Activated CD8-positive, alpha-beta memory T cell treated with anti-CD3 and anti-CD28 coated beads, Interleukin-2, amount 50 U/mL, for 48 hours (primary cell): ENCODE data around the gene RSRC1.
"Not testable (repeated sequence)": the region's sequence is repeated elsewhere in the genome, so short reads cannot be mapped to it uniquely, and the experiment has no call there.

Source experiments
- DNase-seq: peaks from one replicate; pipeline ENCODE4 v3.0.0-alpha.2; 2020

Gene RSRC1

DNA sequence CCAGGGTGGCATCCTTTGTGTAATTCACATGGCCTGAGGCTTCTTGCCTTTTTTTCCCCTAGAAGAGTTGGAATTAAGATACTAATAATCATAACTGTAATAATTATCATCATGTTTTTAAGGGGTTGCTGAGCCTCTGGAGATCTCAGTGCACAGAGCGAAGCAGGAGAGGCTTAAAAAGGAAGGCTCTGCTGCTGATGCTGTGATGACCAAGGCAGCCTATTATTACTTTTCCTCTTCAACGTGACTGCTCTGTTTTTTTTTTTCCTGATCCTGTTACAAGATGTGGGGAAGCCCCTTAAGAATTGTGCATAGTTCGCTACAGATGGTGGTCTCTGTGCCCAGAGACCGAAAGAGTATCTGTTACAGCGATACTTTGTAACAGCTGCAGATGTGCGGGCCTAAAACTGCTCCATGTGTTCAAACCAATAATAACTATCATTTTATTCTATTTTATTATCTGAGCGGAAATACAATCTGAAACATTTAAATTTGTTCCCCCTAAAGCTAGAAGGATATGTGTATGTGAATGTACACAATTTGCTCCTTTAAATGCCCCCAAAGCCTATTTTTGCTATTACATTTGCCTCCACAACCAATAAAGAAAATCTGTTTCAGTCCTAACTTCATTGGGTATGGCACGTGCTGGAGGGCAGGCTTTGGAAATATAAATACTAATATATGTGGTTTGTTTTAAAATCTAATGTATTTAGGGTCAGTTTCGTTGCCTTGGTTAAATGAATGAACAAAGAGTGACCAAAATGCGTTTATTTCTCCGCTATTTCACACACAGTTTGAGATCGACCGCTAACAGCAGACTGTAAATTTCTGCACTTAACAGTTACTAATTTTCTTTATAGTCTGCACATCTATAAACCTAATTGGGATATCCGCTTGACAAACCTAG is 8.3 kb upstream of the RSRC1 start:
- DNase-seq, result no peak

DNA sequence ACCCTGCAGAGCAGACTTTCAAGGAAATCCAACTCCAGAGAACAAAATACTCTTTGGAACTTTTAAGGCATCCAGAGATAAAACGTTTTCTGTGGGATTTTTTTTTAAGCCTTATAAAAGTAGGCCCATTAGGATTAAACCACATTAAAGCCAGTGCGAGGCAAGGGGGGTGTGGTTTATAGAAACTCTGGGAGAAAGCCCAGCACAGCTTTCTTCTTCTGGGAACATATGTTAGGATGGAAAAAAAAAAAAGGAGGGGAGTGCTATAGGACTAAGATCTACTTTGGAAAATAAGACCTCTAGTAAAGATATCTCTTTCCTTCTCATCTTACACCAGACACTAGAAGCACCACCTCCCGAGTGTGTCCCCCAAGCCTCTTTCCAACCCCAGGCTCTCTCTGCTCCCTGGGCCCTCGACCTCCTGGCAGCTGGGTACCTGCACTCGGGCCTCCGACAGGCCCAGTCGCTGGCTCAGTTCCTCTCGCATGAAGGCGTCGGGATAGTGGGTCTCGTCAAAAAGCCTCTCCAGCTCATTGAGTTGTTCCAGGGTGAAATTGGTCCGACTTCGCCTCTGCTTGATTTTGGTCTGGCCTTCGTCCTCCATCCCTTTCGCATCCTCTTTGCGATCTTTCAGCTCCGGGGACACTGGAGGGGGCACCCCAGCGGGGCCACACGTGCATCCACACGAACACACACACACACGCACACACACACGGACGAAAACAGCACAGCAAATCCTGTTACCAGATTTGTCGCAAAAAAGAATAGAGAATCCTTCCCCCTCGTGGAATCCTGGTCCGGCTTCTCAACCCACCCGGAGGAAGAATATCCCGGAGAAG is 7.4 kb upstream of the RSRC1 start:
- DNase-seq, result no peak

DNA sequence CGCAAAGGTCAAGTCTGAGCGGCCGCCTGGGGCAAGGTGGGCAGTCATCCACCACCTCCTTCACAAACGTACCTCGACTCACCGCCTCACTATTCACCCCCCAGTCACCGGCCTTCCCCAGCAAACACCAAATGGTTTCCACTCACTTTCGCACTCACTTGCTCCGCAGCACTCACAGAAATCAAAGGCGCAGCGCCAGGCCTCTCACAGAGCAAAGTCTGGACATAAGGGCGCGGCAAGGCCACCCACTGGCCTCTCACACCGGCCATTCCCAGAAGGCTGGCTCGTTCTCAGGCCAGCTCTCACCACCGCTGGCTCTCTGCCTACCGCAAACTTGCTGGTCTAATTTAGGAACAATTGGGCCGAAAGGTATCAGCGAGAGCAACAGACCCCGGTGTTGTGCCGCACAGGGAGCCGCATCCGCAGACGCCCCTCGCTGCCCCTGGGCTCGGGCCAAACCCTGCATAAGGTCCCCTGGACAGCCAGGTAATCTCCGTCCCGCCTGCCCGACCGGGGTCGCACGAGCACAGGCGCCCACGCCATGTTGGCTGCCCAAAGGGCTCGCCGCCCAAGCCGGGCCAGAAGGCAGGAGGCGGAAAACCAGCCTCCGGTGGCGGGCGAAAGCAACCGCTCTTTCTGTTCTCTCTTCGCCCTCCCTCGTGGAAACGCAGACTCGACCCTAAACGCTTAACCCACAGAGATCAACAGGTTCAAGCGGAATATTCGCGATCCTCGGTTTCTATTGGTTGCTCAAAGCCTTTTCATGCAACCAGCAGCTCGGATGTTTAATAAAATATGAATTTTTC is 6.6 kb upstream of the RSRC1 start:
- DNase-seq, result no peak

DNA sequence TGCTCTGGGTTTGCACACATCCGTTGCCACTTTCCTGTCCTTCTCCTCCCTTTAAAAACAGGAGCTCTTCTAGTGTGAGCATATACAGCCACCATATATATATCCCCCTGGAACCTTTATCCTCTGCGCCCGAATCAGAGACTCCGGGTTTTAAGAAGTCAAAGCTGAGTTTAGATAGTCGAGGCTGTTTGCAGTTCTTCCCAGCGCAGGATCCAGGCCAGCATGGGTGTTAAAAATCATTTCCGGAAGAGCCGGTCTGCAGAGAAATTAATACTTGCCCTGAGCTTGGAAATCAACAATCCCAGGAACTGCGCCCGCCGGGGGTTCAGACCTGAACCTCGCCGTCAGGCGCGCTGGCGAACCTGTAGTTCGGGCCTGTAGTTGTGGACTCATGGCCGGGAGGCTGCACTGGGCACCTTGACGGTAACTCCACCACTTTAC is 6.0 kb upstream of the RSRC1 start:
- DNase-seq, result no peak

DNA sequence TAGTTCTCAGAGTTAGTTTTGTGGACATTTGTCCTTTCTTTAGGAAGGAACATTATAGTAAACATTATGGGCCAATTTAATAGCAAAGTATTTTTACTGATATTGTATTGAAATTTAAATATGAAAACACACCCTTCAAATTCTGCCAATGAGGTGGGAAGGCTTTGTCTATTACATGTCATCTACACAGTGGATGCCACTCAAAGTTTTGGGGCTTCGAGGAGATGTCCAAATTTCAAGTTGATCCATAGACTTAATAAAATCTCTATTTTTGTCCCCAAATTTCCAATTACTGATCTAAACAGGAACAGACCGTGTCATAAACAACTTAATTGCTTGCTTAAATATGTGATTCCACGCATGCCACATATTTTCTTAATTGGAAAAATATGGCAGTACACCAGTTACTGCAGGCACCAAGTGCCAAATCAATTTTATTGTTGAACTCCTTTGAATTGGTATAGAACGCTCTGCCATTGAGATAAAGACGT is 5.4 kb upstream of the RSRC1 start:
- DNase-seq, result no peak

DNA sequence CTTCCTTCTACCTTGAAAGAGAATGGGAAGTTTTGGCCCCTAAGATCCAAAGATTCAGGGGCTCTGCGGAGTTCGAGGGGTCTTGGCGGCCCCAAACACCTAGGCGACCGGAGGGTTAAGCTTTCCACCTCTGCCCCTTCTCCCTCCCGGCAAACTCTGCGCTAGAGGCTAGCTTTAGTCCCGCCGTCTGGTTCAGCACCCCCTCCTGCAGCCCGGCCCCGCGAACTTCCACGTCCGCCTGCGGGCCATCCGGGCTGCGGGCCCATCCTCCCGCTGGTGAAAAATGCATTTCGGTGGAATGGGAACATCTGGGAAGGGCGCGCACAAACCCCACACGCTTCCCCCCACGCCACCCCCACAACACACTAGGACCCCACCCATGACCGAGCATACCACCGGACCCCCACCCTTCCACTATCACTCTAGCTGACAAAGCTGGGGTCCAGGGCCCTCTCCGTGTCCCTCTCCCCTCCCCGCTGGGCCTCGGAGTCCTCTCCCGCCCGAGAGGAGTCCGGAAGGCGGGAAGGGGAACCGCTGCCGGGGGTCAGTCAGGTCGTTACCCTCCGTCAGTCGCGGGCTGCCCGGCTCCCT is 4.7 kb upstream of the RSRC1 start:
- DNase-seq, result no peak

DNA sequence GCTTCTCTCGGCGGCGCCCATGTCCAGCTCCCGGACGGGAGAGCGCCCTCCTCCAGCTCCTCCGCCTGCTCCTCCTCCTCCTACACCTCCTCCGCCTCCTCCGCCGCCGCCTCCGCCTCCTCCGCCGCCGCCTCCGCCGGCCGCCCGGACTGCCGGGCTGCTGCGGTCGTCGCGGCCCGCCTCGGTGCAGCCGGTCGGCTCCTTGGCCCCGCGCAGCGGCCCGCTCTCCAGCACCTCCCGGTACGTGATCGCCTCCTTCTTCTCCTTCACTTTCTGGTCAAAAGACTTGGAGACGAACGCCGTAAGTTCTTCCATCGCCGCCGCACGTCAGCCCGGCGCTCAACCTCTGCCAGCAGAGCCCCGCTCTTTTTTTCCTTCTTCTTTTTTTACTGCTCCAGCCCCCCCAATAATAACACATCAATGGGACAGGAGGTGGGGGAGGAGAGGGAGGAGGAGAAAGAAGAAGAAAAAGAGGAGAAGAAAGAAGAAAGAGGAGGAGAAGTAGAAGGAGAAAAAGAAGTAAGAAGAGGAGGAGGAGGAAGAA is 4.1 kb upstream of the RSRC1 start:
- DNase-seq, result peak; percentile 60

DNA sequence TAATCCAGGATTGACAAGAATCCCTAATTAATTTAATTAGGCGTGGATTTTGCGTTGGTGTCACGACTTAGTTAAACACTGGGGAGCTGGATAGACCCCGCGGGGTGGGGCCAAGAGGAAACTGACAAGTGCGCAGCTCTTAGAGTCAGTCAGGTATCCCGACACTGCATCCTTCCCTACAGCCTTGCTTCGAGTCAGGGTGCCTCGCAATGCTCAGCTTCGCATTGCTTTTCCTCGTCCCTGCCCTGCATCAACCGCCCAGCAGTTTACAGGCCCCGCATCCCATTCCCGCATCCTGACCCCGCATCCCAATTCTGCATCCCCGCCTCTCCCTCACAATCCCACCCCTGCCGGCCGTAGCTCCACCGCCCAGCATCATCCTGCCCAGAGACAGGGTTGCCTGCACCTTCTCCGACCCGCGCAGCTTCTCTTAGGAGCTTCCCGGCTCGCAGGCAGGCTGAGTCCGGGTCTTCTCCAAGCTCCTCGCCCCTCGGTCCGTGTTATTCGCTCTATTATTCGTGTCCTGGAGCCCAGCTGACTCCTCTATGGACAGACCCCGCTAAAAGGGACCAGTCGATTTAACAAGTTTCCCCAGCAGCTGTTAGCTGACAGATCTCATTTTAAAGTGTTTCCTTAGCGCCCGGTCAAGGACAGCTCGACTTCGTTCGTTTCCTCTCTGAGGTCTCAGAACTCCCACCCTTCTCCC is 3.0 kb upstream of the RSRC1 start:
- DNase-seq, result peak; percentile 57

DNA sequence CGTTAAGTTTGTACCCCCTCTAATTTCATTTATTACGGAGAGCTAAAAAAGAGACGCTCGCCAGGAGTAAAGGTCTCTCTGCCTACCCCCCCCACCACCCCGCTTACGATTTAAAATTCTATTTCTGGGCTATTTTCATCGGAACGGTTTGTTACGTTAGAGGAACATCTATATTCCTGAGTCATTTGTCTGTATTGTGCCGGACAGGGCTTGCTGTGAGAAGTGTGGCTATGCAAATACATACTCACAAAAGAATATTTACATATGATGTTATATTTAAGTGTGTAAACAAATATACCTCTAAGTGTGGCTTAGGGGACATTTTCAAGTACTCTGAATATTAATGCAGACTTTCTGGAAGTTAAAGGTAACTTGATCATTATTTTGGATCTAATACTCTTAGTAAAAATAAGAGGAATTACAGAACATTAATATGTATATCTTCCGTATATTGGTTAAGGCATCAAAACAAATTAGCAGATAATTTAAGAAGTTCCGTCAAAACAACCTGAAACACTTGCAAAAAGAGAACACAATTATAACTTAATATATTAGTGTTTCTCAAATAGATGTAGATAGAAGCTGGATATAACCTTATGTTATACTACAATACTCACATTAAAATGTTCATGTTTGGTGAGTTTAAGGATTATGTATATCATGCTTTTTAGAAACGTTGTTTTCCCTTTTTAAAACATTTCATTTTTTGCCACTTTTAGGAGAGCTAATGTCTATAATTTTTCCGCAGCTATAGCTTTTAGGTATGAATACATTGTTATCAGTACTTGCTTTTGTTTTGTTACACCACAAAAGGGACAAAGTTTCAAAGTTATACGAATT is 2.1 kb upstream of the RSRC1 start:
- no peak for DNase-seq

DNA sequence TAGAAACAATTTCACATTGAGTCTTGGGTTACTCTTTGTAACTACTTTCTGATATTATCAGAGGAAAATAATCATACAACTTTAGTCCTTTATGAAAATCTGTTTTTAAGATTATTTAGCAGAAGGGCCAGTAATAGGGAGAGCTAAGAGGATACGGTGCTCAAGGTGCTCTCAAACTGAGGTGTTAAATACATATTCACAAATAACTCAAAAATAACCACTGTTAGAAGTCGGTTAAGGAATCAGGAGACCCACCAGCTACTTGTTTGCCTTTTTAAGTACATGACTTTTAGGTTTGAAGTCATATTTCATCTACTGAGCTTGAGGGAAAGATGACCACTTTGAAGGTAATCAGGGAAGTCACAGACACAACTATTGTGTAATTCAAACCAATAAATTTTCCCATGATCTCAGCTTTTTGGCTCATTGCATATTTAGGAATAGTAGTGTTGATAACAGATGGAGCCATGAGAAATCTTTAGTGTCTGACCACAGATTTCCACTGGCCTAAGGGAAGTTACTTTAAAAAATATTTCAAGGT is 1.4 kb upstream of the RSRC1 start:
- no peak for DNase-seq

DNA sequence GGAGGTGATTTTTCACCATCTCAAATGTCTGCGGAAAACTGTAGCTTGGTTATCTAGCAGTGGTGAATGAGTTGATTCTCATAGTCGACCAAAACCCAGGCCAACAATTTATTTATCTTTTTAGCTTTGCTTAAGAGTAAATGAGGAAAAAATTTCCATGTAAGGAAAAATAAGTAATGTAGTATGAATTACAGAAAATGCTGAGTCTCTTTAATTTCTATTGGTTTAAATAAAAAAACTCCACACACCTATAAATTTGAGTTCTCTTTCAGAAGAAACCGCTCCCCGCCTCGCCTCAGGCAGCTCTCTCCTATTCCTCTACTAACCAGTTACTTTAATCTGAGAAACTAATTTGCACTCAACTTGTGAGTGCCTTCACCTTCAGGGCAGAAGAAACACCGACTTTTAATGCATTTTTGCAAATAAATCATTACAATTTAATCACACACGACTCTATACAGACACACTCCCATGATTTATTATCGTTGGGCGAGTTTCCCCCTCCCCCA is 540 bp upstream of the RSRC1 start:
- DNase-seq, result no peak

DNA sequence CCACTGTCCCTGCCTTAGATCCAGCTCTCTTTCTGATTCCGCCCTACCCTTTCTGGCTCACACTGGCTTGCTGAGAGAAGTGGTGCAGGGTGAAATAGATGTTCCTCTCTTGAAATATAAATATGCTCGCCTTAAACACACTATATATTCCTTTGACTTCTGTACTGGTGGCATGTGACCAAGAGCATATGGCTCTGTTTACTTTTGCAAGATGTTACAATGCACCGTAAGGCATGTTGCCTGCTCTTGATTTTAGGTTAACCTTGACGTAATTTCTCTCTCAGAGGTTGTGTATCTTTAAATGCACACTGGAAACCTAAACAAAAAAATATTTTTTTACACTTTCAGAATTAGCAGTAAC is 749 bp downstream of the RSRC1 start:
- no peak for DNase-seq

DNA sequence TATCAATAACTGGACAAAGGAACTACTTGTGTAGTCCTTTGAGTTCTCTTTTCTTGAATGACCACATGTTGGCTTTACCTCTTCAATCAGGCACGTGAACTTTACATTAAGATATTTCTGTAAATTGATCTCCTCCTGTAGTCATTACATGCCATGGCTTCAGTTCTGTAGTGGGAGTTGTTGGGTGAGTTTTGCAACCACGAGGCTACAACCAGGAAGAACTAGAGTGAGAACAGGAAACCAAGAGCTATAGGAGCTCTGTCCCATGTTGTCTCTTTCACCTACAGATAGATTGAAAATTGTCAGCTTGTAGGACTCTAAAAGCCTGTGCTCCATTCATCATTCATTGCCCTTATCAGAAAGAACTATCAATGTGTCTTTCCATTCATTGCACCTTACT is 2.0 kb downstream of the RSRC1 start:
- DNase-seq, result no peak

DNA sequence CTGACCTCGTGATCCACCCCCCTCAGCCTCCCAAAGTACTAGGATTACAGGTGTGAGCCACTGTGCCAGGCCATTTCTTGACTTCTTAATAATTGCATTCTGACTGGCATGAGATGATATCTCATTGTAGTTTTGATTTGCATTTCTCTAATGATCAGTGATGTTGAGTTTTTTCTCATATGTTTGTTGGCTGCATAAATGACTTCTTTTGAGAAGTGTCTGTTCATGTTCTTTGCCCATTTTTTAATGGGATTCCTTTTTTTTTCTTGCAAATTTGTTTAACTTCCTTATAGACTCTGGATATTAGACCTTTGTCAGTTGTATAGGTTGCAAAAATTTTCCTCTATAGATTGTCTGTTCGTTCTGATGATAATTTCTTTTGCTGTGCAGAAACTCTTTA is 3.7 kb downstream of the RSRC1 start:
- not testable (repeated sequence) for DNase-seq

DNA sequence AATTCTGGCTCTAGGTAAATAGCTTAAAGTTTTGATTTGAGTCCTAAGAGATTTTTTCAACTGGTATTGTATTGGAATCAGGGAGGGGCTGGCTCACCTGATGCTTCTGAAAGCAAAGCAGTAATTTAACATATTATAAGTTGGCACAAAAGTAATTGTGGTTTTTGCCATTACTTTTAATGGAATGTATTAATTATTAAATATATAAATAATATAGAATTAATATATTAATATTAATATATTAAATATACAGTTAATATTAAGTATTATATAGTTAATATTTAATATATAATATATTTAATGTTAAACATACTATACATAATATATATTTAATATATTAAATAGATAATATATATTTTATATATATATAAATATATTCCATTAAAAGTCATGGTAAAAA is 10.4 kb downstream of the RSRC1 start:
- no peak for DNase-seq

DNA sequence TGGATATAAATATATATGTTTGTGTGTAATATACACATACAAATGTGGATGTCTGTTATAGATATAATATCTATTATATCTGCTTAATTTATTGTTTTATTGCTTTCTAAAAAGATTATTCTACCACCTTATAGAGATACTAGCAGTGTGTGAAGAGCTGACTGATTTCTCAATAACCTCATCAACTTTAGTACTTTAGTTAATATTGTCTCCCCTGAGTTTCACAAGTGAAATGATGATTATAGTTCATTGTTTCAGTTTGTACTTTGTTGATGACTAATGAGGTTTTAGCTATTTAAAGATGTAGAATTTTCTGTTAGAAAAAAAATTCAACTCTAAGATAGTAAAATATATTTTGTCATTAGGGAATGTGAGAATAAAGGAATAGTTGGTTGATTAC is 11.4 kb downstream of the RSRC1 start:
- DNase-seq, result no peak

DNA sequence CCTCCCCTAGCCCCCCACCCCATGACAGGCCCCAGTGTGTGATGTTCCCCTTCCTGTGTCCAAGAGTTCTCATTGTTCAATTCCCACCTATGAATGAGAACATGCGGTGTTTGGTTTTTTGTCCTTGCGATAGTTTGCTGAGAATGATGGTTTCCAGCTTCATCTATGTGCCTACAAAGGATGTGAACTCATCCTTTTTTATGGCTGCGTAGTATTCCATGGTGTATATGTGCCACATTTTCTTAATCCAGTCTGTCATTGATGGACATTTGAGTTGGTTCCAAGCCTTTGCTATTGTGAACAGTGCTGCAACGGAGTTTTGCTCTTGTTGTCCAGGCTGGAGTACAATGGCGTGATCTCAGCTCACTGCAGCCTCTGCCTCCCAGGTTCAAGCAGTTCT is 12.8 kb downstream of the RSRC1 start:
- not testable (repeated sequence) for DNase-seq

DNA sequence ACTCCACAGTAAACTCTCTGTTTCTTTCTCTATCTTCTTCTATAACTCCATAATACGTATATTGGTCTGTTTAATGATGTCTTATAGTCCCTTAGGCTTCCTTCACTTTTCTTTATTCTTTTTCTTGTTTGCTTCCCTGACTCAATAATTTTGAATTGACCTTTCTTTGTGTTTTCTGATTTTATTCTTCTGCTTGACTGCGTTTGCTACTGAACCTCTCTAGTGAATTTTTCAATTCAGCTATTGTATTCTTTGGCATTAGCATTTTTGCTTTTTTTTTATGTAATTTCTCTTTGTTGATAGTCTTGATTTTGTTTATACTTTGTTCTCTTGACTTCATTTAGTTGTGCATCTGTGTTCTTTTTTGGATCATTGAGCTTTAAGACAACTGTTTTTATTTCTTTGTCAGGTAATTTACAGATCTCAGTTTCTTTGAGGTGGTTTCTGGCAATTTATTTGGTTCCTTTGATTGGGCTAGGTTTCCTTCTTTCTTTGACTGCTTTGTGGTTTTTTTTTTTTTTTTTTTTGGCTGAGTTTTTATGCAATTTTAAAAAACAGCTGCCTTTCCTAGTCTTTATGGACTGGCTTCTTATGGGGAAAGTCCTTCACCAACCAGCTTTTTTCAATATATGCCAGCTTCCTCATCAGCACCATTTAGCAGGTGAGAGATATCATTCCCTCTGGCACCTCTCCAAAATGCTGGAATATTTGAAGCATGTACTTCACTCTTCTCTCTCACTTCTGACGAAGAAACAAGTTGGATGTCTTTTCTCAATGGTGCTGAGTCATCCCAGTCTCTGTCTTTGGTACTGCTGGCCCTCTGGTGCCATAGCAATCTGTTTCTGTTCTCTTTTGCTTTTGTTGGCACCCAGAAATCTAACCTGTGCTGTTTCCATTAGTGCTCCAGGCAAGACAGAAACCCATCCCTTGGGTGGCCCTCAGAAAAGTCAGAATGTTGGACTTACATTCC is 17.6 kb downstream of the RSRC1 start:
- DNase-seq, result no peak

DNA sequence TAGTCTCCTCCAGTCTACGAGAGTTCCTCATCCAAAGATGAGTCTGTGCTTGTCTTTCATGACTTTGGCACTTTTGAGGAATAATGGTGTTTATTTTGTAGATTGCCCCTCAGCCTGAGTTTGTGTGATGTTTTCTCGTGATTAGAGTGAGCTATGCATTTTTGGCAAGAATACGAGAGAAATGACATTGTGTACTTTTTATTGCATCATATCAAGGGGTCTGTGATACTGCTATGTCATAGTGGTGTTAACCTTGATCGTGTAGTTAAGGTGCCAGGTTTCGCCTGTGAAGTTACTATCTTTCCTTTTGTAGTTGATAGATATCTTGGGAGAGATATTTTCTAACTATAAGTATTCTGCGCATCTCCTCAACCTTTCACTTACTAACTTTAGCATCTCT is 18.9 kb downstream of the RSRC1 start:
- DNase-seq, result no peak
